MV-4-11 (cell line): ENCODE results near the gene COMT.

ENCODE experiments used
- DNase-seq: peaks from one replicate; lab custom pipeline; 2025; lab: John Stamatoyannopoulos, UW

The COMT gene

GRCh38 chr22:19983741-19984140 is 42.2 kb downstream of the COMT start:
- no peak for DNase-seq

GRCh38 chr22:19984201-19984753 is 42.7 kb downstream of the COMT start:
- no peak for DNase-seq

- DNase-seq: no peak
Observed at GRCh38 chr22:19984851-19985811, 43.6 kb downstream of the COMT start.

- no peak for DNase-seq
Observed at GRCh38 chr22:19986011-19986409, 44.4 kb downstream of the COMT start.

GRCh38 chr22:19986410-19987341 is 45.1 kb downstream of the COMT start:
- DNase-seq: peak; percentile 21

- DNase-seq: no peak
Observed at GRCh38 chr22:19987394-19988306, 46.1 kb downstream of the COMT start.

- no peak for DNase-seq
Observed at GRCh38 chr22:19988331-19988808, 46.8 kb downstream of the COMT start.

GRCh38 chr22:19988965-19989724 is 47.6 kb downstream of the COMT start:
- no peak for DNase-seq

GRCh38 chr22:19989725-19990067 is 48.1 kb downstream of the COMT start:
- DNase-seq: no peak

- DNase-seq: no peak
Observed at GRCh38 chr22:19990188-19990587, 48.6 kb downstream of the COMT start.

- DNase-seq: no peak
Observed at GRCh38 chr22:19990609-19991394, 49.2 kb downstream of the COMT start.

- DNase-seq: no peak
Observed at GRCh38 chr22:19991395-19991644, 49.7 kb downstream of the COMT start.

GRCh38 chr22:19991645-19992451 is 50.3 kb downstream of the COMT start:
- DNase-seq: no peak

- no peak for DNase-seq
Observed at GRCh38 chr22:19992481-19992911, 50.9 kb downstream of the COMT start.

- no peak for DNase-seq
Observed at GRCh38 chr22:19992921-19993355, 51.4 kb downstream of the COMT start.

- no peak for DNase-seq
Observed at GRCh38 chr22:19993926-19994325, 52.4 kb downstream of the COMT start.

- no peak for DNase-seq
Observed at GRCh38 chr22:19994851-19995610, 53.5 kb downstream of the COMT start.
